DND-41 (cell line): ENCODE data around the gene ZFP36L2.

Experiments used
- CTCF ChIP-seq: IDR thresholded peaks from 2 replicates; pipeline ENCODE4 v1.5.1; 2012; ENCODE audit warnings: borderline replicate concordance, low read length, moderate library complexity, mild to moderate bottlenecking; ENCODE audit not compliant: poor library complexity, severe bottlenecking; ENCODE audit errors: extremely low read depth
- EZH2 ChIP-seq: IDR thresholded peaks from 3 replicates; pipeline ENCODE4 v1.6.1; 2012; ENCODE audit warnings: borderline replicate concordance, low read depth, mild to moderate bottlenecking, moderate library complexity, low read length, inconsistent platforms; ENCODE audit not compliant: severe bottlenecking

GRCh38 chr2:43191947-43192516 is 34.4 kb downstream of the ZFP36L2 start:
- peak; percentile 45 for TF ChIP-seq CTCF
- TF ChIP-seq EZH2: no peak
